GM06990 (cell line): ENCODE results near the gene ARHGAP8.

ENCODE experiments used
- DNase-seq: peaks from one replicate; pipeline ENCODE4 v3.0.0-alpha.2; 2011; ENCODE audit not compliant: insufficient read length; ENCODE audit errors: extremely low read depth
- H3K27me3 ChIP-seq: replicated peaks from 2 replicates; pipeline ENCODE4 v1.6.0; 2011; ENCODE audit warnings: low read length; ENCODE audit not compliant: control insufficient read depth, insufficient read depth
- H3K36me3 ChIP-seq: 2 replicates; pipeline ENCODE4 v1.5.1; 2011; ENCODE audit warnings: low read length; ENCODE audit not compliant: control insufficient read depth, insufficient read depth
- H3K4me3 ChIP-seq: replicated peaks from 2 replicates; pipeline ENCODE4 v1.5.1; 2011; ENCODE audit warnings: low read depth, mild to moderate bottlenecking, control low read depth, low read length
- TF ChIP-seq, protein P1 (sequence below): IDR thresholded peaks from 2 replicates; pipeline ENCODE4 v1.5.1; 2011; ENCODE audit warnings: low read length, control low read depth, mild to moderate bottlenecking, inconsistent platforms; ENCODE audit not compliant: insufficient read depth, poor library complexity, severe bottlenecking

Gene ARHGAP8

DNA sequence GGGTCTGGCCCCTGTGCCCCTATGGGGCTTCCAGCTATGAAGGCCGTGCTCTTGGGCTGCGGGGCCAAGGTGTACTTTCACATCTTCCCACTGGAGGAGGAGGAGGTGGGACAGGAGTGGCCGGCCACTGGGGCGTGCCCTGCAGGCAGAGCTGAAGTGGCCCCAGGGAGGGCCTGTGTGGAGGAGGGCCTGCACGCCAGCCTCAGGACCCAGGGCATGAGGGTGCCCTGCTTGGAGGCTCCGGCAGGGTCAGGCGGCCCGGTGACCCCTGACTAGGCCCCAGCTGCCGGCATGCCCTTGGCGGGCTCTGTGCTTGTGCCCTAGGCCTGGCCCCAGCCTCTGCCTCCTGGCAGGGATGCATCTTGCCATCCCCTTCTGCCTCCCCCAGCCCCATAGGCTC is 45.2 kb upstream of the ARHGAP8 start:
- H3K27me3 ChIP-seq: no peaks in the 10 kb centered on the region; the same call in none of the 2 replicates
- H3K4me3 ChIP-seq: no peak overlapping the region
- TF ChIP-seq, protein P1, sequence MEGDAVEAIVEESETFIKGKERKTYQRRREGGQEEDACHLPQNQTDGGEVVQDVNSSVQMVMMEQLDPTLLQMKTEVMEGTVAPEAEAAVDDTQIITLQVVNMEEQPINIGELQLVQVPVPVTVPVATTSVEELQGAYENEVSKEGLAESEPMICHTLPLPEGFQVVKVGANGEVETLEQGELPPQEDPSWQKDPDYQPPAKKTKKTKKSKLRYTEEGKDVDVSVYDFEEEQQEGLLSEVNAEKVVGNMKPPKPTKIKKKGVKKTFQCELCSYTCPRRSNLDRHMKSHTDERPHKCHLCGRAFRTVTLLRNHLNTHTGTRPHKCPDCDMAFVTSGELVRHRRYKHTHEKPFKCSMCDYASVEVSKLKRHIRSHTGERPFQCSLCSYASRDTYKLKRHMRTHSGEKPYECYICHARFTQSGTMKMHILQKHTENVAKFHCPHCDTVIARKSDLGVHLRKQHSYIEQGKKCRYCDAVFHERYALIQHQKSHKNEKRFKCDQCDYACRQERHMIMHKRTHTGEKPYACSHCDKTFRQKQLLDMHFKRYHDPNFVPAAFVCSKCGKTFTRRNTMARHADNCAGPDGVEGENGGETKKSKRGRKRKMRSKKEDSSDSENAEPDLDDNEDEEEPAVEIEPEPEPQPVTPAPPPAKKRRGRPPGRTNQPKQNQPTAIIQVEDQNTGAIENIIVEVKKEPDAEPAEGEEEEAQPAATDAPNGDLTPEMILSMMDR: no peak
- DNase-seq: no peak
- no peaks in the 10 kb centered on the region for H3K36me3 ChIP-seq

DNA sequence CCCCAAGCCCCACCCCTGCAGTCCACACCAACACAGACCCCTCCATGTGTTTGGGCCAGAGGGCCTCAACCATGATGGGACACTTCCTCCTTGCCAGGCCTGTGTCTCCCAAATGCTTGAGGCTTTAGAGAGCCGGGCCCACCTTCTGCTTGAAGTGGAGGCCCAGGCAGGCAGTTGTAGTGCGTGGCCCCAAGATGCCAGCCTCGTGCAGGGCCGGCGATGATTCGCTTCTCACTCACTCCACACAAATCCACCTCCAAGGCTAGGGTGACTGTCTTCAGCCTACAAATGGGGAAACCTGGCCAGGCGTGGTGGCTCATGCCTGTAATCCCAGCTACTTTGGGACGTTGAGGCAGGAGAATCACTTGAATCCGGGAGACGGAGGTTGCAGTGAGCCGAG is 44.6 kb upstream of the ARHGAP8 start:
- Histone ChIP-seq H3K36me3 (no peaks in the 10 kb centered on the region), H3K4me3 (no peak overlapping the region), H3K27me3 (no peaks in the 10 kb centered on the region; the same call in none of the 2 replicates)
- DNase-seq: no peak
- TF ChIP-seq, protein P1: no peak

DNA sequence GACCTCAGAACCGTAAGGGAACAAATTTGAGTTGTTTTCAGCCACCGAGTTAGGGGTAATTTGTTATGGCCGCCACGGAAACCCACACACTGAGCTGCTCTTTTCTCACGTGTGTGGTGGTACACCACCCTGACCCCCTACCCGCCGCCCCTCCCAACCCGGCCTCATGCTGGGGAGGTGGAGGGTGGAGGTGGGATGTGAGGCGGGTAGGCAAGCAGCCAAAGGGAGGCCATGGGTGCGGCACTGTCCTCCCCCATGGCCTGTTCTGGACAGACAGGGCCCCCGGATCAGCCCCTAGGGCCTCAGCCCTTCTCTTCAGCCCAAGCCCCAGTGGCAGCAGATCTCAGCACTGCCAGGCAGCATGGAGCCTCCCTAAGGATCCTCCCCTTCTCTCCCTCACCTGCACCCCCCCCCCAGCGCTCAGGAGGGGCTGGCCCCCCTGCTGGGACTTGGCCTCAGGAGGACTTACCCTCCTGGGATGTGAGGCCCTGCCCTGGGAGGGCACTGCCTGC is 42.4 kb upstream of the ARHGAP8 start:
- TF ChIP-seq, protein P1: no peak
- no peak overlapping the region for H3K4me3 ChIP-seq
- H3K27me3 ChIP-seq: no peaks in the 10 kb centered on the region
- no peaks in the 10 kb centered on the region for H3K36me3 ChIP-seq
- no peak for DNase-seq

DNA sequence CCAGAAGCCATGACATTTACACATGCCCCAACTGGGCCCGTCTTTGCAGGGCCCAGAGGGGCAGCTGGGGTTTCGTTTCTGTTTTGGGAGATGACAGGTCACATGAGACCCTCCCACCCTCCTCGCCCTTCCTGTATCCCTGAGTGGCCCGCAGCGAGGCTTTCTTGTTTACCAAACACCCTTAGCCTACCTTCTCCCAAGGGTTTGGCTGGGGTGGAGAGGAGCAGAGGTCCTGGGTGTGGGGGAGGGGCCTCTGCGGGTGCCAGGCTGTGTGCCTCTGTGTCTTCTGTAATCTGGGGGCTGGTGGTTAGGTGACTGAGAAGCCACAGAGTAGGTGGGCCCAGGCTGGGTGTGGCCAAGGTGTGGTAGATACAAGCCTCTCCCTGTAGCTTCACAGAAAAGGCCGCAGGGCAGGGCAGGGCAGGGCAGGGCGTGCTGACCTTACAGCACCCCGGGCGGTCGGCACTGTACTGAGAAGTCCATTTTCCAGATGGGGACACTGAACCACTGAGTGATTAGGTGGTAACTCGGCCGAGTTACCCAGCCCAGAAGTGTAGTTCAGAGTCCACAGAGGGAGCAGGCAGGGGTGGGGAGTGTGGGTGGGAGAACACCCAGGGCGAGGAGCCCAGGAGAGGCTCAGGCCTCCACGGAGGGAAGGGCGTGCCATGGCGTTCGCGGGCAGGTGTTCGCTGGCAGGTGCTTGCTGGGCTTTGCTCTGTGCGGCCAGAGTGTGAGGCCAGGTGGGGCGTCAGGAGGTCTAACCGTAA is 41.7 kb upstream of the ARHGAP8 start:
- TF ChIP-seq, protein P1: no peak
- Histone ChIP-seq H3K4me3 (no peak overlapping the region), H3K27me3 (no peaks in the 10 kb centered on the region), H3K36me3 (no peaks in the 10 kb centered on the region)
- DNase-seq: peak; percentile 42

DNA sequence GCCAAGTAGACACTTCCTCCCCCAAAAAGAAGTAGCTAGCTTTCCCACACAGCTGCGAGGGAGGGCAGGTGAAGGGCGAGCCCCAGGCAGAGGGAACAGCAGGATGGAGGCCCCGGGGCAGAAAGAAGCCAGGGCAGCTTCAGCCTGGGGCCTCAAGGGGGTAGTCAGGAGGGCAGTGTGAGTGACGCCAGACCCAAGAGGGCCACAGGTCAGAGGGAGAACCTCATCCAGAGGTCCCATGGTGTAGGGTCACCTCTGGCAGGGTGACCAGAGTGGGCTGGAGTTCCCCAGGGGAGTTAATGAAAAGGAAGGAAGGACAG is 41.2 kb upstream of the ARHGAP8 start:
- TF ChIP-seq, protein P1: no peak
- no peak overlapping the region for H3K4me3 ChIP-seq
- DNase-seq: no peak
- no peaks in the 10 kb centered on the region for H3K27me3 ChIP-seq
- no peaks in the 10 kb centered on the region for H3K36me3 ChIP-seq
